GM19238 (cell line): ENCODE results near the gene OPCML.
"Not testable (repeated sequence)": the region's sequence is repeated elsewhere in the genome, so short reads cannot be mapped to it uniquely, and the experiment has no call there.

ENCODE experiments used
- DNase-seq: peaks from one replicate; pipeline ENCODE4 v3.0.0; 2011; ENCODE audit warnings: low spot score; ENCODE audit not compliant: insufficient read length

Gene OPCML

GRCh38 chr11:132409573-132410355, 1122.5 kb downstream of the OPCML start:
- no peak for DNase-seq

- DNase-seq, result no peak
These were observed 1123.4 kb downstream of the OPCML start for GRCh38 chr11:132408877-132409276.

- no peak for DNase-seq
These were observed 1126.6 kb downstream of the OPCML start for GRCh38 chr11:132405728-132406127.

- DNase-seq, result peak; percentile 19
These were observed 1130.1 kb downstream of the OPCML start for GRCh38 chr11:132402071-132402684.

- DNase-seq, result no peak
These were observed 1136.0 kb downstream of the OPCML start for GRCh38 chr11:132396318-132396717.

DNA sequence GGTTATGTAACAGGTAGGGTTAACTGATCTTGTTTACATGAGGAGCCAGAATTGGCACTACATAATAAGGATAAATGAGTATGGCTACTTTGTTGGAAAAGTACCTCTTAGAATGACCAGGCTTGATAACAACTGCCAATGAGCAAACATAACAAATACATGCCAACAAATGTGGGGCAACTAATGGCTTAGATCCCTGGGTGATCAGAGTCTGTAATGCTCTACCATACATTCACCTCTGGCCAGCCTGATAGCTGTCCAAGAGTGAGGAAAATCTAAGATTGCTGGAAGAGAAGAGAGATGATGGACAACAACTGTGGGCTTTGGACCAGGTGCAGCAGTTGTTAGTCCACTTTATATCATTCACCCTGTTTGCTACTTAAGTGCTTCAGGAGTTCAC, 1136.9 kb downstream of the OPCML start:
- DNase-seq, result no peak

GRCh38 chr11:132379540-132379939, 1152.8 kb downstream of the OPCML start:
- DNase-seq, result no peak

DNA sequence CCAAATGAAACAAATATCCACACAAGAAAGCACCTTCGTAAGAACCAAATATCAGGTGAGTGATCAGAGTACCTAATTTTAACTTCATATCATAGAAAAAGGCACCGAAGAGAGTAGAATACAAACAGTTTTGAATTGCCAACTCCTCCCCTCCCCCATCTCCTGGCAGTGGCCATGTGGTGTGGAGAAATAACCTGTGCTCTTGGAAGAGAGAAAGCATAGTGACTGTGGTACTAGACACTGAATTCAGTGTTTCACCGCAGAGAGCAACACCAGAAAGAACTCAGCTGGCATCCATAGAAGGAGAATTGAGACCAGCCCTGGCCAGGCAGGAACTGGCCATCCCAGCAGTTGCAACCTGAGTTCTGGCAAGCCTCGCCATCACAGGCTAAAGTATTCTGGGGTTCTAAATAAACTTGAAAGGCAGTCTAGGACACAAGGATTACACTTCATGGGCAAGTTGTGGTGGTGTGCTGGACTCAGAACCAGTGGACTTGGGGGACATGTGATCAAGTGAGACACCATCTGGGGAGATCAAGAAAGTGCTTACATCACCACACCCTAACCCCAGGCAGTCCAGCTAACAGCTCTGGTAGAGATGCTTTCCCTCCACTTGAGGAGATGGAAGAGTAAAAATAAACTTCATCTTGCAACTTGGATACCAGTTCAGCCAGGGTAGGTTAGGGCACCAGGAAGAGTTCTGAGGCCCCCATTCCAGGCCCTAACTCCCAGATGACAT, 1158.7 kb downstream of the OPCML start:
- DNase-seq, result no peak

DNA sequence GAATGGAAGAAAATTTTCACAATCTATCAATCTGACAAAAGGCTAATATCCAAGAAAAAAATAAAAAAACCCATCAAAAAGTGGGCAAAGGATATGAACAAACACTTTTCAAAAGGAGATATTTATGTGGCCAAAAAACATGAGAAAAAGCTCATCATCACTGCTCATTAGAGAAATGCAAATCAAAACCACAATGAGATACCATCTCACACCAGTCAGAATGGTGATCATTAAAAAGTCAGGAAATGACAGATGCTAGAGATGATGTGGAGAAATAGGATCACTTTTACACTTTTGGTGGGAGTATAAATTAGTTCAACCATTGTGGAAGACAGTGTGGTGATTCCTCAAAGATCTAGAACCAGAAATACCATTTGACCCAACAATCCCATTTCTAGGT, 1162.2 kb downstream of the OPCML start:
- not testable (repeated sequence) for DNase-seq

- no peak for DNase-seq
These were observed 1165.0 kb downstream of the OPCML start for GRCh38 chr11:132367293-132367692.

- no peak for DNase-seq
These were observed 1166.7 kb downstream of the OPCML start for GRCh38 chr11:132365650-132366049.
